ENCODE measurements around the gene GPR107.

The GPR107 gene

DNA sequence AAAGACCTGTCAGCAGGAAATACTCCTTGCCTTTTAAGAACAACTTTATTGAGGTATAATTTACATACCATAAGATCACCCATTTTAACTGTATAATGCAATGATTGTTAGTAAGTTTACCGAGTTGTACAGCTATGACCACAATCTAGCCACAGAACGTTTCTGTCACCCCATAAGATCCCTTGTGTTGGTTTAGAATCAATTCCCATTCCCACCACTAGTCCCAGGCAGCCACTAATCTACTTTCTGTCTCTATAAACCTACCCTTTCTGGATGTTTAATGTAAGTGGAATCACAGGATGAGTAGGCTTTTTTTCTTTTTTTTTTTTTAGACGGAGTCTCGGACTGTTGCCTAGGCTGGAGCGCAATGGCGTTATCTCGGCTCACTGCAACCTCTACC lies 4.4 kb downstream of the GPR107 start:
- peak; percentile 27 for DNase-seq

DNA sequence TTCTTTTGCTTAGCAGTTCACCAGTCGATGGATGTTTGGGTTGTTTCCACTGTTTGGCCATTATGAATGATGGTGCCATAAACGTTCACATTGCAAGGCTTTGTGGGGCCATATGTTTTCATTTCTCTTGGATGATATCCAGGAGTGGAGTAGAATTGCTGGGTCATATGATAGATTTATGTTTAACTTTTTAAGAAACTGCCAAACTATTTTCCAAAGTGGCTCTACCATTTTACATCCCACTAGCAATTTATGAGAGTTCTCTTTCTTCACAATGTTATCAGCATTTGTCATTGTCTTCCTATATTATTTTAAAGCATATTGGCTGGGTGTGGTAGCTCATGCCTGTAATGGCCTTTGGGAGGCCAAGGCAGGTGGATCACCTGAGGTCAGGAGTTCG lies 5.2 kb downstream of the GPR107 start:
- DNase-seq, result no peak

DNA sequence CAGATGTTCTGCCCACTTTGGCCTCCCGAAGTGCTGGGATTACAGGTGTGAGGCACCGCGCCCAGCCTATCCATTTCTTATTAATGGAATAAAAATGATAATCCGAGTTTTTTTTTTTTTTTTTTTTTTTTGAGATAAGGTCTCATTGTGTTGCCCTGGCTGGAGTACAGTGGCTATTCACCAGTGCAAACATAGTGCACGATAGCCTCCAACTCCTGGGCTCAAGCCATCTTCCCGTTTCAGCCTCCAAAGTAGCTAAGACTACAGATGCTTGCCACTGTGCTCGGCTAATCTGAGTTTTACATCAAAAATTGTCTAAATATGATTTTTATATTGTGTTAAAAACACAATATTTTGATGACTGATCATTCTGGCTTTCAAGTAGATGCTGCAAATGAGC lies 6.6 kb downstream of the GPR107 start:
- DNase-seq, result no peak

DNA sequence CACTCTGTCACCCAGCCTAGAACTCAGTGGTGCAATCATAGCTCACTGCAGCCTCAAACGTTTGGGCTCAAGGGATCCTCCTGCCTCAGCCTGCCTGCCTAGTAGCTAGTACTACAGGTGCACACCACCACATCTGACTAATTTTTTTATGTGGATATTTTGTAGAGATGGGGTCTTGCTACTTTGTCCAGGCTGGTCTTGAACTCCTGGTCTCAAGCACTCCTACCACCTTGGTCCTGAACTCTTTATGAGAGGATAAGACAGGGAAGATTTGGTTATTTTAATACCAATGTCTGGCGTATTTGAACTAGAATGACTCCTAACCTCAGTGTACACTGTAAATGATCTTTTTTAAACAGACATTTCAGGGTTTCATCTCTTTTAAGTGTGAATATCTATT lies 9.0 kb downstream of the GPR107 start:
- DNase-seq, result no peak

DNA sequence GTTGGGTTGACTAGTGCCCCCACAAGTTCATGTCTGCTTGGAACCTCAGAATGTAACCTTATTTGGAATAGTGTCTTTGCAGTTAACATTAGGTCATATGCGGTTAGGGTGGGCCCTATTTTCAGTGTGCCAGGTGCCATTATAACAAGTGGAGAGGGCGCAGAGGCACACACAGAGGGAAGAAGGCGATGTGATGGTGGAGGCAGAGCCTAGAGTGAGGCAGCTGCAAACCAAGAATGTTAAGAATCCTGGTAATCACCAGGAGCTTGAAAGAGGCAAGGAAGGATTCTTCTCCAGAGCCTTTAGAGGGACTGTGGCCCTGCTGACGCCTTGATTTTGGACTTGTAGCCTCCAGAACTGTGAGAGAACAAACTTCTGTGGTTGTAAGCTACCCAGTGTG lies 10.9 kb downstream of the GPR107 start:
- no peak for DNase-seq

DNA sequence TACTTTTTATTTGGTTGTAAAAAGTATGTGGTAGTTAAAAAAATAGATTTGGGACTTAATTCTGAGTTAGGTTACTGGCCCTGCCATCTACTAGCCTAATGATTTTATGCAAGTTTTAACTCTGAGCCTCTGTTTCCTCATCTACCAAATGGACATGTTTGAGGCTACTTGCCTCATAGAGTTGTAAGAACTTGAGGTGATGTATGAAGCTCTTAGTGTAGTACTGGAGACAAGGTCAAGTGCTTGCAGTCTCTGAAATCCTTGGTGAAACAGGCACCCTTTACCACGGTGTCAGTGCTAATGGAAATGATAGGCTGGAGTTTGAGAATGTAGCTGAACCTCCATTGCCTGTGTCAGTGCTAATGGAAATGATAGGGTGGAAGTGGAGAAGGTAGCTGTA lies 15.3 kb downstream of the GPR107 start:
- DNase-seq, result no peak

DNA sequence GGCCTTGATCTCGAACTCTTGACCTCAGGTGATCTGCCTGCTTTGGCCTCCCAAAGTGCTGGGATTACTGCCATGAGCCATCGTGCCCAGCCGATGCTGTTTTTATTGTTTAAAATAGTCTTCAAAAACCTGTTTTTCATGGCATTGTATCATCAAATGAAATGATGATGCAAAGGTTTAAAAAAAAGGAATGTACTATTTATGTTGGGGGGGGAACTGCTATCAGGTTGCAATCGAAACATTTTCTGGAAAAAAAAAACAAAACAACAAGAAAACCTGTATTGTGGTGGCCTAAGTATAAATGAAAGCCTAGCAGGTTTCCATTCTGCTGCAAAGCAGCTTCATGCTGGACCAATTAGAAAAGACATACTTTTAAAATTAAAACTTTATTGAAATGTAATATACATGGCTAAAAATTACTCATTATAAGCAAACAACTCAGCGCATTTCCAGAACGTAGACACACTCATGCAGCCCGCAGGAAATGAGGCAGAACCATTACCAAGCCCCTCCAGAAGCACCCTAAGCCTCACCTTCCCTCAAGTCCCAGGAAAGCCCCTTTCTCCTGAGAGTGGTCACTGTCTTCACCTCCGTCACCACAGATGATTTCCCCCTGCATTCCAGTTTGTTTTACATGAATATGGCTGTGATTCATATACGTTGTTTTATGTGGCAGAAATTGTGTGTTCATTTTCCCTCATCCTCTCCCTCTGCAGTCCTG lies 19.0 kb downstream of the GPR107 start:
- DNase-seq, result no peak

DNA sequence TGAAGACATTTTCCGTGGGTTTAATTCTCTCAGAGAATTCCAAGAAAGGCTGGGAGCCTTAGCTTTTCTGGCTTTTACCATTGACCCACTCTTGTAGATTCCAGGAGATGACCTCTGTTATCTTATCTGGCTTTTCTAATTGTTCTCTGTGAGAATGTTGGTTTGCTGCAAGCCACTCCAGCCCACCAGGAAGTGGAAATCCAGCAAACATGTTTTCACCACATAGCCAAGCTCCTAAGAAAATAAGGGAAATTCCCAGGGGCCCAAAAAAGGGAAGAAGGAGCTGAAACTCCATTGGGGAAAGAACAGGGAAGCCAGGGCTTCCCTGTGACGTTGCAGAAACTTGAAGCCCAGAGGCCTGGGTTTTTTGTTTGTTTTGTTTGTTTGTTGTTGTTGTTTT lies 19.7 kb downstream of the GPR107 start:
- DNase-seq, result no peak

DNA sequence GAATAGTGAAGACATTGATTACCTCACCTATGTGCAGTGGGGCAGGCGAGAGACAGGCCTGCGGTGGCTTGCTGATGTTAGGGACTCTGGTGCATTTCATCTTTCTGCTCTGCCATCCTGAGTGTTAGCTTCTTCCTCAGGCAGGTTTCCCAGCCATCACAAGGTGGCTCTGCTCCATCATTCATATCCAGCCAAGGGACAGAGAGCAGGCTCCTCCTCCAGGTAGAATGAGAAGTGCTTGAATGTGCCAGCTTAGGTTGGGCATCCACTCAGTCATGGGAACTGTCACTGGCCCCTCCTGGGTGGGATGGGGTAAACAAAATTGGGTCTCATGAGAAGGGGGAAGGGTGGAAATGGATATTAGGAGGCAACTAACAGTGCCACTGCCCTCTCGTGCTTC lies 24.8 kb downstream of the GPR107 start:
- no peak for DNase-seq

DNA sequence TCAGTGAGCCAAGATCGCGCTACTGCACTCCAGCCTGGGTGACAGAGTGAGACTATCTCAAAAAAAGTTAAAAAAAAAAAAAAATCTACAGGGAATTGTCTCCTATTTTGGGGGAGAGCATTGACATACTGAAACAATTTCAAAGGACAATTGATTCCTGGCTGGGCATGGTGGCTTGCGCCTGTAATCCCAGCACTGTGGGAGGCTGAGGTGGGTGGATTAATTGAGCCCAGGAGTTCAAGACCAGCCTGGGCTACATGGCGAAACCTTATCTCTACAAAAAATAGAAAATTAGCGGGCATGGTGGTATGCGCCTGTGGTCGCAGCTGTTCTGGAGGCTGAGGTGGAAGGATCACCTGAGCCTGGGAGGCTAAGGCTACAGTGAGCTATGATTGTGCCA lies 30.6 kb downstream of the GPR107 start:
- DNase-seq, result no peak

DNA sequence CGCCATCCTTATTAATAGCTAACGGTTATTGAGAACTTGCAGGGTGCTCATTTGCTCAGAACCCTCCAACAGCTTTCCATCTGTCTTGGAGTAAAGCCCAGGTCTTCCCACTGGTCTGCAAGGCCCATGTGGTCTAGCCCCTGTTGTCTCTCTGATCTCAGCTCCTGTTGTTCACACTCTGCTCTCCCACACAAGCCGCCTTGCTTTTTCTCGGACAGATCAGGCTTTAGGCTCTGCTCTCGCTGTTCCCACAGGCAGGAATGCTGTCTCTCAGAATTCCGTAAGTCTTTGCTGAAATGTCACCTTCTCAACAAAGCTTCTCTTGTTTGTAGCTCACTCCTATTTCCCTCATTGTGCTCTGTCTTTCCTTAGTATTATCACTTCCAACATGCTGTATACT lies 34.3 kb downstream of the GPR107 start:
- DNase-seq, result no peak

DNA sequence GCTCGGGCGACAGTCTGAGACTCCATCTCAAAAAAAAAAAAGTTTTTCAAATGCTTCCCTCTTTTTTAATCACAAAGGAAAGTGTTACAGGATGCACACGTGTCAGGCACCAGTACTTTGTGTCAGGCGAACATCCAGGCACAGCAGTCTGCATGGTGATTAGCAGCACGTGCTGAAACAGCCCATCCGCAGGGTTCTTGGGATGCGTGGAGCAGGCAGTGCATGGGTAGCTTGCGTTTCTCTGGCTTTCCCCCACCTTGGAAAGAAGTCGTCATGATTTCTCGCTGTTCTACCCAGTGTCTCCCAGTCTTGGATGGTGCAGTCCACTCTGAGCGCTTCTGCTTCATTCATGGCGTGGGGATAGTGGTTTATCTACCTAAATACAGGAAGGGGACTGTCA lies 35.4 kb downstream of the GPR107 start:
- no peak for DNase-seq

DNA sequence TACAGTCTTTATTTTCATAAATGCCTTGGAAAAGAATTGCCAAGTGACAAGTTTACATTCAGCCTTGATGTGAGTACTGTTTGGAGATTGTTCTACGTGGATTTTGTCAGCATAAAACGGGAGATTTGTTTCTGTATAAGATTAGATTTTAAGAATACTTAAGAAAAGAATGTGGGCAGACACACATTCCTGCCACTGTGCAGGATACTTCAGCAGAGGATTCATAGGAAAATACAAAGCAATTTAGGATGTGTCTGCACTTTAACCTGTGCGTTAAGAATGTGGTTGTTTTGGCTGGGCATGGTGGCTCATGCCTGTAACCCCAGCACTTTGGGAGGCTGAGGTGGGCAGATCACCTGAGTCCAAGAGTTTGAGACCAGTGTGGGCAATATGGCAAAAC lies 37.2 kb downstream of the GPR107 start:
- no peak for DNase-seq

DNA sequence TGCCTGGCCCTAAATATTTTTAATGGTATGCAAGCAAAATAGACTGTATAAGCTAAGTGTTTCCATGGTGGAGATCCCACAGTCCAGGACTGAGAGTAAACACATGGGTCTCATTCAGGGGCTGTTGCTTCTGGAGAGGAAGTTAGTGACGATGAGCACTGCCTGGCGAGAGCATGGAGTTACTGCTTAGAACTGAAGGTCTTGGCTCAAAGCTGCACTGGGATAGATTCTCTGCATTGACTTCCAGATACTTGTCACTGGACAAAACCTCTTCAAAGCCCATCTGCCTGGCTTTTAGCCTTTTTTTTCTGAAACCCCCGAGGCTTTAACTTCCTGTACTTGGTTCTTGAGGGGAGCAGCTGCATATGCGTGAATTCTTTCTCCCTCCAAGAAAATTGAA lies 39.2 kb downstream of the GPR107 start:
- DNase-seq, result no peak

DNA sequence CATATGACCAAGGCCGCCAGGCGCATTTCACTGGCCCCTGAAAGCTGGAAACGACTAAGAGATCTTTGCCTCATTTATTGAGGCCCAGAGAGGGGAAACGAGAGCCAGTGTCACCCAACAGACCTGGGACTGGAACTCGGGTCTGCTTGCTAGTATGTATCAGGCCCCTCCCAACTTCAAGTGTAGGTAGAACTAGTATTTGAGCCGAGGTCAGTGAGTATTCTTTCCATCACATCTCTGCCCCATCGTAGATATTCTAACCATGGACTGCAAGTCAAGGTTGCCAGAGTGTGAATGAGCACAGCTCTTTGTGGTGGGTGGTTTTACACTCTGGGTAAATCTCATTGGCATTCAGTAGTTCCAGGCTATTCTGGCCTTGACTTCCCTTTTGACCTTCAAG lies 42.2 kb downstream of the GPR107 start:
- no peak for DNase-seq

DNA sequence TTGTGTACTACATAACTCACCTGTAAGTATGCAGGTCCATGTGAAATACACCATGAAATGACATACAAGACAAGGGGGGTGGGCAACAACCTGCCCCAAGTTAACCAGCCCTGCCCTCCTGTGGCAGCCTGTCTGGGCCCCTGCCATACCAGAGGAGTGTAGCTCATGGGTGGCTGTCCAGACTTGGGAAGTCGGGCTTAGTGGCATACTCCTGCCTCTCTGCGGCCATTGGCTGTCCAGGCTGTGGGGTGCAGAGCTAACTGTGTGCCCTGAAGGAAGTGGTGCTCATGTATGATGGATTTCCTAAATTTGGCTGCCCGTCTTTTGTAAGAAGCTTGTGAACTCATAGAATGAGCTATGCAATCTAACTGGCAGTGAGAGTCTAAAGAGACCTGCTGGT lies 47.0 kb downstream of the GPR107 start:
- DNase-seq, result no peak

DNA sequence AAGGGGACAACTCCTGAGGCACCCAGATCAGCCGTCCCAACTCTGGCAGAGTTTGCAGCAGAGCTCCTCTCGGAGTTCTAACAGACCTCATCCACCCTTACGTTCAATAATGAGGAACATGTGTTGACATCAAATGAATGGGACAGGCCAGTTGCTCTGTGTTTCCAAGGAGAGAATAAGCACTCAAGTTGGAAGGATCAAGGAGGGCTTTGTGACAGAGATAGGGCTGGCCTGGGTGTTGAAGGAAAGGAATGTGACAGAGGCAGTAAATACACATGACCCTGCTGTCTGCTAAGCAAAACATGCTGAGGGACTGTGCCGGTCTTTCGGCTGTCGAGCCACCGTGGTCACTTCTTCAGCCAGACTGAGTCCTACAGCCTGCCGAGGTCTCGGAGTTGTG lies 48.2 kb downstream of the GPR107 start:
- no peak for DNase-seq

DNA sequence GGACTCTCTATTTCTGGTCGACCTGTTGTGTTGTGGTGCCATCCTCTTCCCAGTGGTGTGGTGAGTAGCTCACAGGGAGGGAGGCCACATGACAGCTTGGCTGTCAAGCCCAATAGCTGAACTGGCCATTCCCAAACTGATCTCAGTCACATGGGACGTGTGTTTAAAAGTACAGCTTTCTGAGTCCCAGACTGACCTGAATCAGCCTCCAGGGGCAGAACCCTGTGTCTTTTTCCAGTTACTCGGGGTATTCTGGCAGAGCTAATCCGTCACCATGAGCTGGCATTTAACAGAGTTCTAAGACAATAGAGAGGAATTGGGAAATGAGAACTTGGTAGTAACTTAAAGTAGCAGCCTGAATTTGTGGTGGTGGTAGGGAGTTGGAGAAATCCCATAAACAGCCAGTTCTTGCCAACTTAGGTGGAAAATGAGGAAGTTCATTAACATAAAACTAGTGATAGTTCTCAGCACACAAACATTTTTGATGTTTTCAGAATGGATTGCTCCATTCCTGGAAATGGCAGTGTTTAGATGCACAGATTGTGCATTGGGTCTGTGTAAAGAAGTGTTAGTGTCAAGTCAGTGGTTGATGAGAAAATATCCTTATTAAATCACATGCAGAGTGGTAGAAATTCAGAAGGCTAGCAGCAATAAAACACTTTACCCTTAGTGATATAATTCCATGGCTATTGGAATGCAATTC lies 50.9 kb downstream of the GPR107 start:
- DNase-seq, result no peak

DNA sequence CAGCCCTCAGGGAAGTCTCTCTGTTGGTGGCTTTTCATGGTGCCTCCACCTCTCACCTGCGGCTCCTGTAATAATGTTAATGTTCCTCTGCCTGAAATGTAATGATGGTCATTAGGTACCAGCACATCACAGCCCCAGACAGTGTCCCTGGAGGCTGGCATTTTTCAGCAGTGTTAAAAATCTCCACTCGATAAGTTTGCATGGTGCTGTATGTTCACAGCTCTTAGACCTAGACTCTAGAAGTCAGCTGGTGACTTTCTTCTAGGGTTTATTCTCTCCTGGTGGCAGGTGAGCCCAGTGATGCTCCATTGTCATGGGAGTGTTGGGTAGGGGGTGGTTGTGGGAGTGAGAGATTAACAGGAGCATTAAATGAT lies 53.1 kb downstream of the GPR107 start:
- no peak for DNase-seq

DNA sequence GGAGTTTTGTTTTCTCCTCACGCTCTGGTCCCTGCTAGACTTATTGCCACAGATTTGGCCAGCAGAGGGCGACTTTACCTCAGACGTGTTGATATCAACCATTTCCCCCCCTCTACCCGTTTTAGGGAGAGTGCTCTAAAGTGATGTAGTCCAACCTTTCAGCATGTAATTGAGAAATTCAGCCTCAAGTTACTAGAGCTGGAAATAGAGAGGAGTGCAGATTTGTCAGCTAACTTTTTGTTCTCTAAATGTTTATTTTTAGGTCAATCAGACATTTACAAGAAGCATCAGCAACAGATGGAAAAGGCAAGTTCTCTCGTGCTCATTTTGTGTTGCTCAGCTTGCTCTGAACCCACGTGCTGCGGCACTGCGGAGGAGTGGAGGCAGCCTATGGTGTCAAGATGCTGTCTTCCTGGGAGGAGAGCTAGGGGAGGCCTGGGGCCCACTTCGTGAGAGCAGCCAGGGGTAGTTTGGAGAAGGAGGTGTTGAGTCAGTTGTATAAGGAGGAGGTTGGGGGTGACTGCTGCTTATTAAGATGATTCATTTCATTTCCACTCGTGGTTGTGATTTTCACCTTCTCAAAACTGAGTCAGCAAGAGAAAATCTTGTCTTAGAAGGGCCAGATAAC lies 53.6 kb downstream of the GPR107 start:
- peak; percentile 84 for DNase-seq

DNA sequence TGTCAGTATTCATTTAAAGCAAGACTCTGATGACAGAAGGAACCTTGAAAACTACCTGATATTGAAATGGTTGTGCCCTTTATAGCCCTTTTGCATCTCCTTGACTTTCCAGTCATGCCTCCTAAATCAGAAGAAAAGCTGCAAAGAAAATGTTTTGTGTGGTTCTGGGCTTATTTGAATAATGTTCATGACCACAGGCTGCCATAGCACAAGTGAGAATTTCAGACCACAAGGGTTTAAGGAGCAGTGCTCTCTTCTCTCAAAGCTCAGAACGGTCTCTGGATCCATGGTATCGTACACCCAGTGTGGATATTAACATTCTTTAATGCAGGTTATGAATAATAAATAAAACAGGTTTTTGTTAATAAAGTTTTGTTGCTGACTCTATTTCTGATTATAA lies 54.2 kb downstream of the GPR107 start:
- DNase-seq, result no peak

DNA sequence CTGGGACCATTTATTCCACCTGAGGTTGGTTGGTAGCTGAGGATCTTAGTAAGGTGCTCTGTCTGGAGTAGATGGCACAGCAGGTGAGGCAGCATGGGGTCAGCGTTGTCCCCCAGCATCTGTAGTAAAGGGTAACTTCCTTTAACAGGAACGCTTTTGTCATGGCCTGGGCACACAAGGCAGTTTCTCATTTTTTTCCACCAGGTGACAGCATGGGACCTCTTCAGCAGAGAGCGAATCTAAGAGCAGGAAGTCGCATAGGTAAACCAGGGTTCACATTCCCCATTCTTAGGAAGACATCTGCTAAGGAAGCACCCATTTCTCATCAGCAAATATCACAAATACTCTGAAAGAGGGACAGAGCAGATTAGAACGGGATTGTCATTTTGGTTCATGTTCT lies 56.5 kb downstream of the GPR107 start:
- no peak for DNase-seq

DNA sequence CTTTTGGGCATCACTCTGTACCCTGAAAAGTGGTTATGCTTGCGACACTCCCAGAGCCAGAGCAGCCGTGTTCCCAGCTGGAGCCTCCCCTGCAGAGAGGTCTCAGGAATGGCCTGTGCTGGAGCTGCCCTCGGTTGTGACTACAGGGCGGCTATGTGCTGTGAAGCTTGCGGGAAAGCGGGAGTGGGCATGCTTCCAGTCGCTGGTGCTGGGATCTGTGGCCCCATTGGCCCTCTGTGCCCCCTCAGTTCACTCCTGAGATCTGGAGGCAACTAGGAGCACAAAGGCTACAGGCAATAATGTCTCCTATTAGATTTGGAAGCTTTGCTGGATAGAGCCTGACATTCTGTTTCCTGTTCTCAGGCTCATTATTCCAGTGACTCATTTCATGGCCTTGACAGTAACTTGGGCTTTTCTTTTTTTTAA lies 56.9 kb downstream of the GPR107 start:
- no peak for DNase-seq

DNA sequence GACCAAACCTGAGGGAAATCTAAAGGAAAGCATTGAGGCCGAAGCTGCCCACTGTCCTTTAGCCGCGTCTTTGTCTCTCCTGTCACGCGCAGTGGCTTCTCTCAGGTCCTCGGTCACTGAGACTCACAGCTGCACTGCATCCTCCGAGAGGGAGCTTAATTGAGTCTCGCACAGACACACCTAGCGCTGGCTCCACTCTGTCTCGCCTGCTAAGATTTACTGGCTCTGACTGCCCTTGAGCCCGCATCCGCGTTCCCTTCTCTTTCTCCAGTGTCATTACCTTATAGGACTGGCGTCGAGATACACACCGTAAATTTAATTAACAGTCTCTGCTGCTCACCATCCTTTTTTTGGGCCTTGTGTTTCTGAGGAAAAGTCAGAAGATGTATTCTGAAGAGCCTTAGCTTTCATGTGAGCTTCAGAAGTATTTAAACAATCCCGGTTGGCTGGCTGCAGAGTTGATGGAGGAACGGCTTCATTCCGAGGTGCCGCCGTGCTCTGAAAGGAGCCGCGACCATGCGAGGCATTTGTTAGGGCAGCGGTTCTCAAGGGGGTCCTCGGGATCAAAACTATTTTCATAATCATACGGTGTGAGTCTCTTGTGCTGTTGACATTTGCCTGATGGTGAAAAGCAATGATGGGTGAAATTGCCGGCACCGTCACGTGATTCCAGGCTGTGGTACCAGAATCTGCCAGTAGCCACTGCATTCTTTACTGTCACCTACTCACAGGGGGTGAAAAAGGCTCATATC lies 58.3 kb downstream of the GPR107 start:
- DNase-seq, result no peak
